ENCODE results near the gene COX4I1. TPM values are rescaled to one million over a fixed set of nuclear protein-coding genes. Genes with fewer than 3 reads are reported as not detected.

COX4I1 gene
- total and polyA plus RNA-seq, 9 of the 15 experiments (the other 6 are each of a cell fraction or from before 2014, with no cell fraction given): 651 to 2,356 (median 1,032) TPM

DNA sequence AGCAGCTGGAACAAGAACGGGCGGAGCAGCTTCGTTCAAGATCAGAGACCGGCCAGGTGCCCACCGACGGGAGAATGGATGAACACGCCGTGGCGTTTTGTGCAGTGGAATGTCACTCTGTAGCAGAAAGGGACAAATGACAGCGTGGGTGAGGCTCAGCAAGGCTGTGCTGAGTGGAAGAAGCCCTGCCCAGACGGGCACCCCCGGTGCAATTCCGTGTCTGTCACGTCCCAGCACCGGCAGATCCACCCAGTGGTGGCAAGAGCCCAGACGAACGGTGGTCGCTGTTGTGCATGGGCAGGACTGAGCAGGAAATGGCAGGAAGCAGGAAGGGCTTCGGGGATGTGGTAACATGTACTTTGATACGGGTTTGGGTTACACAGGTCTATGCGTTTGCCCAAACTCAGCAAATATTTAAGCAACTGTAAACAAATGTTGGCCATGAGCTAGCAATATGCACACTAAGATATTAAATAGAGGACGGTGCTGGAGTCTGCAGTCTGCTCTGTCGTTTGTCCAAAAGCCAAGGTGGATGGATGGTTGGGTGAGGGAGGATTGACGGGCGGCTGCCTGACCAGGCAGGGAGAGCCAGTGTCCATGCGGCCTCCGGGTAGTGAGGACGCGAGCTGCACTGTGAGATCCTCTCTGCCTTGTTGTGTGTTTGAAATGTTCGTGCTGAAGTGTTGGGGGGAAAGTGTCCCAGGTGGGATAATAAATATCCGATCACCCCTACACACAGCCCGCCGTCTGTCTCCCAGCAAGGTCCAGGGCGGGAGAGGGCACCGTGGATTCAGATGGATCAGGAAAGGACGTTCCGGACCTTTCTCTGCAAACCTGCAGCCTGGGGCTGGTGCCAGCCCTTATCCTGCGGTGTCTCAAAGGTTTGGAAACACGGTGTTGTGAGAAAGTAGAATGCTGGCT lies 48.4 kb downstream of the COX4I1 start:
- WGBS (ENCODE audit: insufficient coverage, low coverage, missing lambda C conversion rate): 3% methylated on average over 39 of the region's 39 CpGs
- Histone ChIP-seq H3K9me3 (replicated peaks; ENCODE audit: control insufficient read depth, insufficient read depth, low read depth, low read length) (no peaks in the 10 kb centered on the region; the same call in 1 of the 2 replicates), H3K36me3 (ENCODE audit: control insufficient read depth, insufficient read depth, low read length) (no peaks in the 10 kb centered on the region), H3K4me1 (replicated peaks in 1 of 2; ENCODE audit: control insufficient read depth in 2 of 2, insufficient read depth in 2 of 2, low read length in 2 of 2) (peaks cover 0 to 17% of the 10 kb centered on the region in 2 experiments; a peak in 3 of 5 replicates), H3K27me3 (ENCODE audit: control insufficient read depth in 2 of 2, insufficient read depth in 2 of 2, low read length in 2 of 2) (peaks cover 47 to 80% of the 10 kb centered on the region in 2 experiments), H3K4me3 (no peak overlapping the region), H3K9ac (ENCODE audit: insufficient read depth in 1 of 2, low read depth in 2 of 2, low read length in 2 of 2) (no peak overlapping the region; a peak in 1 of 4 replicates), H3K4me2 (ENCODE audit: insufficient read depth, low read length) (no peak overlapping the region), H2AFZ (ENCODE audit: low read depth, low read length) (no peak overlapping the region), H3K27ac (ENCODE audit: extremely low read depth, low read depth, low read length) (no peak overlapping the region), H4K20me1 (replicated peaks; ENCODE audit: control insufficient read depth, insufficient read depth, low read length) (peaks cover 3% of the 10 kb centered on the region; the same call in 1 of the 2 replicates), H3K79me2 (ENCODE audit: control insufficient read depth, insufficient read depth, low read length) (no peaks in the 10 kb centered on the region), H3K9me1 (ENCODE audit: control insufficient read depth, insufficient read depth, low read length) (no peaks in the 10 kb centered on the region)
- ATAC-seq: no peak
- peak; percentile 42; the same call in 1 of the 2 replicates for TF ChIP-seq ZNF316 (IDR thresholded peaks at IDR 0.05)
- TF ChIP-seq, protein P1, sequence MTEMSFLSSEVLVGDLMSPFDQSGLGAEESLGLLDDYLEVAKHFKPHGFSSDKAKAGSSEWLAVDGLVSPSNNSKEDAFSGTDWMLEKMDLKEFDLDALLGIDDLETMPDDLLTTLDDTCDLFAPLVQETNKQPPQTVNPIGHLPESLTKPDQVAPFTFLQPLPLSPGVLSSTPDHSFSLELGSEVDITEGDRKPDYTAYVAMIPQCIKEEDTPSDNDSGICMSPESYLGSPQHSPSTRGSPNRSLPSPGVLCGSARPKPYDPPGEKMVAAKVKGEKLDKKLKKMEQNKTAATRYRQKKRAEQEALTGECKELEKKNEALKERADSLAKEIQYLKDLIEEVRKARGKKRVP (CRISPR knock-in tag; IDR thresholded peaks at IDR 0.05): no peak
- TF ChIP-seq, protein P2, sequence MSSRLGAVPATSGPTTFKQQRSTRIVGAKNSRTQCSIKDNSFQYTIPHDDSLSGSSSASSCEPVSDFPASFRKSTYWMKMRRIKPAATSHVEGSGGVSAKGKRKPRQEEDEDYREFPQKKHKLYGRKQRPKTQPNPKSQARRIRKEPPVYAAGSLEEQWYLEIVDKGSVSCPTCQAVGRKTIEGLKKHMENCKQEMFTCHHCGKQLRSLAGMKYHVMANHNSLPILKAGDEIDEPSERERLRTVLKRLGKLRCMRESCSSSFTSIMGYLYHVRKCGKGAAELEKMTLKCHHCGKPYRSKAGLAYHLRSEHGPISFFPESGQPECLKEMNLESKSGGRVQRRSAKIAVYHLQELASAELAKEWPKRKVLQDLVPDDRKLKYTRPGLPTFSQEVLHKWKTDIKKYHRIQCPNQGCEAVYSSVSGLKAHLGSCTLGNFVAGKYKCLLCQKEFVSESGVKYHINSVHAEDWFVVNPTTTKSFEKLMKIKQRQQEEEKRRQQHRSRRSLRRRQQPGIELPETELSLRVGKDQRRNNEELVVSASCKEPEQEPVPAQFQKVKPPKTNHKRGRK (tag; IDR thresholded peaks at IDR 0.05): no peak
- TF ChIP-seq DDX20 (tag; IDR thresholded peaks at IDR 0.05; ENCODE audit: low read depth): no peak
- no peak for TF ChIP-seq PPARD (CRISPR knock-in tag; IDR thresholded peaks at IDR 0.05)
- no peak for TF ChIP-seq NR2C2 (CRISPR knock-in tag; IDR thresholded peaks at IDR 0.05)
- no peak for TF ChIP-seq NR2C2 (tag; IDR thresholded peaks at IDR 0.05)
- no peak for TF ChIP-seq CHD2 (IDR thresholded peaks at IDR 0.05; ENCODE audit: low read depth, low read length)
- FAIRE-seq: no peak
- DNase-seq (ENCODE audit: extremely low read depth in 1 of 4, low spot score in 3 of 4): no peak
- in situ Hi-C loops (cut with MboI): no loop called here
- BruUV-seq (replicated peaks): no TSS peak
- intact Hi-C loops (cut with micrococcal nuclease): no loop called here
- POLR2A ChIA-PET: no interaction called here
- CTCF ChIA-PET (ENCODE audit: low intra/inter-chr PET ratio): no interaction called here
